Measurements from ENCODE around the gene TFRC. TPM values are rescaled to one million over a fixed set of nuclear protein-coding genes. Genes with fewer than 3 reads are reported as not detected.

TFRC gene
- total and polyA plus RNA-seq, 2 experiments from 2014 or later, result 136 to 278 TPM

GRCh38 chr3:196079682-196080081 is 2.2 kb downstream of the TFRC start:
- DNase-seq (ENCODE audit: low spot score), result no peak
- H3K4me2 ChIP-seq, result peak overlapping the region; percentile 94
- no peak overlapping the region for H3K4me3 ChIP-seq
- H3K4me1 ChIP-seq (ENCODE audit: insufficient read depth), result peaks cover 10% of the 10 kb centered on the region
- H3K9me3 ChIP-seq (ENCODE audit: low read depth), result no peaks in the 10 kb centered on the region
- H3K27me3 ChIP-seq, result no peaks in the 10 kb centered on the region
- H4K20me1 ChIP-seq (ENCODE audit: insufficient read depth, poor library complexity, severe bottlenecking), result peaks cover 43% of the 10 kb centered on the region
- TF ChIP-seq EZH2phosphoT487 (IDR thresholded peaks at IDR 0.05; ENCODE audit: low read depth, severe bottlenecking, unreplicated experiment) (no peak), EZH2 (IDR thresholded peaks at IDR 0.05; ENCODE audit: borderline replicate concordance) (no peak), CTCF (IDR thresholded peaks at IDR 0.05; ENCODE audit: poor library complexity) (no peak)
- no peaks in the 10 kb centered on the region for H3K9me2 ChIP-seq (replicated peaks; ENCODE audit: insufficient read depth)
- peaks cover 67% of the 10 kb centered on the region for H3K79me2 ChIP-seq
- H3K36me3 ChIP-seq (replicated peaks; ENCODE audit: insufficient read depth, low read depth), result no peaks in the 10 kb centered on the region
- WGBS (ENCODE audit: low lambda C conversion rate, missing lambda C conversion rate), result 92% methylated on average over 3 of the region's 3 CpGs
- H2AFZ ChIP-seq, result no peak overlapping the region
- no peak overlapping the region for H3K27ac ChIP-seq

- H3K27ac ChIP-seq, result no peak overlapping the region
These were observed 6.9 kb downstream of the TFRC start for GRCh38 chr3:196075013-196075412.

GRCh38 chr3:196073255-196073753 is 8.6 kb downstream of the TFRC start:
- Histone ChIP-seq H4K20me1 (ENCODE audit: insufficient read depth, poor library complexity, severe bottlenecking) (peaks cover 16% of the 10 kb centered on the region), H3K79me2 (peaks cover 48% of the 10 kb centered on the region), H3K4me3 (no peak overlapping the region), H3K27ac (no peak overlapping the region), H2AFZ (no peak overlapping the region), H3K27me3 (no peaks in the 10 kb centered on the region), H3K4me1 (ENCODE audit: insufficient read depth) (no peaks in the 10 kb centered on the region), H3K9me3 (ENCODE audit: low read depth) (no peaks in the 10 kb centered on the region), H3K9me2 (replicated peaks; ENCODE audit: insufficient read depth) (no peaks in the 10 kb centered on the region), H3K36me3 (replicated peaks; ENCODE audit: insufficient read depth, low read depth) (peaks cover 5% of the 10 kb centered on the region), H3K4me2 (no peak overlapping the region)
- peak; percentile 74 for DNase-seq (ENCODE audit: low spot score)
- TF ChIP-seq CTCF (IDR thresholded peaks at IDR 0.05; ENCODE audit: poor library complexity) (peak; percentile 72), EZH2 (IDR thresholded peaks at IDR 0.05; ENCODE audit: borderline replicate concordance) (no peak), EZH2phosphoT487 (IDR thresholded peaks at IDR 0.05; ENCODE audit: low read depth, severe bottlenecking, unreplicated experiment) (no peak)
- 41% methylated on average over 6 of the region's 6 CpGs for WGBS (ENCODE audit: low lambda C conversion rate, missing lambda C conversion rate)

More at GRCh38 chr3:196075013-196075412, 6.9 kb downstream of the TFRC start:
- 95% methylated on average over 6 of the region's 6 CpGs for WGBS (ENCODE audit: low lambda C conversion rate, missing lambda C conversion rate)
- H3K4me3 ChIP-seq, result no peak overlapping the region
- peaks cover 32% of the 10 kb centered on the region for H4K20me1 ChIP-seq (ENCODE audit: insufficient read depth, poor library complexity, severe bottlenecking)
- DNase-seq (ENCODE audit: low spot score), result no peak
- TF ChIP-seq CTCF (IDR thresholded peaks at IDR 0.05; ENCODE audit: poor library complexity) (no peak), EZH2phosphoT487 (IDR thresholded peaks at IDR 0.05; ENCODE audit: low read depth, severe bottlenecking, unreplicated experiment) (no peak), EZH2 (IDR thresholded peaks at IDR 0.05; ENCODE audit: borderline replicate concordance) (no peak)
- no peaks in the 10 kb centered on the region for H3K27me3 ChIP-seq
- no peak overlapping the region for H2AFZ ChIP-seq
- H3K9me2 ChIP-seq (replicated peaks; ENCODE audit: insufficient read depth), result no peaks in the 10 kb centered on the region
- H3K4me1 ChIP-seq (ENCODE audit: insufficient read depth), result peaks cover 5% of the 10 kb centered on the region
- H3K9me3 ChIP-seq (ENCODE audit: low read depth), result no peaks in the 10 kb centered on the region
- H3K4me2 ChIP-seq, result no peak overlapping the region
- peaks cover 66% of the 10 kb centered on the region for H3K79me2 ChIP-seq
- H3K36me3 ChIP-seq (replicated peaks; ENCODE audit: insufficient read depth, low read depth), result peaks cover 5% of the 10 kb centered on the region

Measured in hepatocyte (in vitro differentiated cells).